AG20443 (cell line): ENCODE measurements around the gene RPL13.

Source experiments
- DNase-seq: peaks from one replicate; pipeline ENCODE4 v3.0.0; 2012; ENCODE audit warnings: low spot score, mixed read lengths

Gene RPL13

DNA sequence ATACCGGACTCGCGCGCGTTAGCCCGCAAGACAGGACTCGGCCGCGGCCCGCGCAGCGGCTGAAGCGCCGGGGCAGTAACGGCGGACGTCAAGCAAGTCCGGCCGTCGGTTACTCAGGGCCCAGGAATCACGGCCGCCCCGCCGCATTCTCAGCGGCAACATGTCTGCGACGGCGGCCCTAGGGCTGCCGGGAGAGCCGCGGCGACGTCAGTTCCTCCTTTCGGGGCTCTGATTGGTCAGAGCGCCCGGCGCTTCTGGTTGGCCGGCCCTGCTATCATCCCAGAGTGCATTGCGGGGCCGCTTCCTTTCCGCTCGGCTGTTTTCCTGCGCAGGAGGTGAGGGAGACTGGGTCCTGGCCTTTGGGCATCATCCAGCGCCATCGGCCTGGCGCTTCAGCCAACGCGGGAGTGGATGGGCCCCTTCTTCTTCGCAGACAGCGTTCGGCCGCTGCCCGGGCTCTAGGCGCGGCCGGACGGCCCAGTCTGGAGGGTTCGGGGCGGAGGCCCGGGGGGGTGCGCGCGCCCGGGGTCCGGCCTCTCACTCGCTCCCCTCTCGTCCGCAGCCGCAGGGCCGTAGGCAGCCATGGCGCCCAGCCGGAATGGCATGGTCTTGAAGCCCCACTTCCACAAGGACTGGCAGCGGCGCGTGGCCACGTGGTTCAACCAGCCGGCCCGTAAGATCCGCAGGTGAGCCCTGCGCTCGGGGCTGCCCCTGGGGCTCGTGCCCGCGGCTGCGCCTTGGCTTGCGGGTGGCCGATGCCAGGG lies at the start of gene RPL13:
Gene RPL13 (plus strand): TSS at position 305 of the 764 bp plus-strand sequence. CDS start 278 bp downstream, at position 583.
- peak; percentile 97 for DNase-seq

GRCh38 chr16:89511374-89511773 lies 49.1 kb upstream of the RPL13 start:
- no peak for DNase-seq

DNA sequence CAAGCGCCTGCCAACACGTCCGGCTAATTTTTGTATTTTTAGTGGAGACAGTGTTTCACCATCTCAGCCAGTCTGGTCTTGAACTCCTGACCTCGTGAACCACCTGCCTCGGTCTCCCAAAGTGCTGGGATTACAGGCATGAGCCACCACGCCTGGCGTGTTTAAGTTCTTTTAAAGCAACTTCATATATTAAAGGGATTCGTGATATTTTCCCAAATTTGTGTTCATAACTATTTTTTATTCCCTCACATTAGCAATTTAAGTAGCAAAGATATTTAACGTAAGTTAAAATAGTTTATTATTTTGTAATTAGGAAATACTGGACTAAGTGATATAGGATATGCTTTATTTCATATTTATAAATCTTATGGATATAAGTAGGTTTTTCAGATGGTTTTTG lies 48.0 kb upstream of the RPL13 start:
- no peak for DNase-seq

- no peak for DNase-seq
These were observed 43.4 kb upstream of the RPL13 start for GRCh38 chr16:89517128-89517527.

DNA sequence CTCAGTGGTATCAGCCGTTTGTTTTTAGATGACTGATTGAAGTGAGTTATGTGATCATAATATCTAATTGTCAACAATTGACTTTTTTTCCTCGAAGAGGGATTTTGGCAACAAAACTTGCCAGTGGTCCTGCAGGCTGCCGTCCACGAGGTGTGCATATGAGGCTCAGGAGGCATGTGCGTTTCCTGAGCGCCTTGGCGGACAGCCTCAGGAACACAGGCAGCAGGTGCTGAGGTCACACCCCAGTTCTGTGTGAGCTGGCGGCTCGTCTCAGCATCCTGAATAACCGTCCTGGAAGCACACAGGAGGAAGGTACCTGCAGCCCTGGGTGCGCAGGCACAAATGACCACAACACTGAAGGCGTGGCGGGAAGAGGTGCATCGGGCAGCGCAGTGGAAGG lies 40.6 kb upstream of the RPL13 start:
- no peak for DNase-seq

GRCh38 chr16:89522287-89522686 lies 38.2 kb upstream of the RPL13 start:
- DNase-seq: no peak

DNA sequence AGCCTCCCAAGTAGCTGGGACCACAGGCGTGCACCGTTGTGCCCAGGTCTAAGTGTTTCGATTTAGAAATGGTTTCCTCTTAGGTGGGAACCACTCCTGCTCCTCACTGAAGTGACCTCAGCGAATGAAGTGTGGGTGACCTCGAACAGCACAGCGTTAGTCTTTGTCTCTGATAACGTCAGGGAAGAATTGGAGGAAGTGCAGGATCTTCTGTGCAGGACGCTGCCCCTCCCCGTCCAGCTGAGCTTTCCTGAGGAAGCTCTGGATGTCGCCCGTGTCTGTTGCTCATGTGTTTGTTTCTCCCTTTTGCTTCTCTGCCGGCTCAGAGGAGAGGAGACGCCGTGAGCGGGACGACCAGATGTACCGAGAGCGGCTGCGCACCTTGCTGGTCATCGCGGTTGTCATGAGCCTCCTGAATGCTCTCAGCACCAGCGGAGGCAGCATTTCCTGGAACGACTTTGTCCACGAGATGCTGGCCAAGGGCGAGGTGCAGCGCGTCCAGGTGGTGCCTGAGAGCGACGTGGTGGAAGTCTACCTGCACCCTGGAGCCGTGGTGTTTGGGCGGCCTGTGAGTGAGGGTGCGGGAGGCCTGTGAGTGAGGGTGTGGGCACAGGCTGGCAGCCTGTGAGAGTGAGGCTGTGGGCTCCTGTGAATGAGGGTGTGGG lies 36.7 kb upstream of the RPL13 start:
- DNase-seq: no peak

GRCh38 chr16:89525146-89525913 lies 35.2 kb upstream of the RPL13 start:
- no peak for DNase-seq

DNA sequence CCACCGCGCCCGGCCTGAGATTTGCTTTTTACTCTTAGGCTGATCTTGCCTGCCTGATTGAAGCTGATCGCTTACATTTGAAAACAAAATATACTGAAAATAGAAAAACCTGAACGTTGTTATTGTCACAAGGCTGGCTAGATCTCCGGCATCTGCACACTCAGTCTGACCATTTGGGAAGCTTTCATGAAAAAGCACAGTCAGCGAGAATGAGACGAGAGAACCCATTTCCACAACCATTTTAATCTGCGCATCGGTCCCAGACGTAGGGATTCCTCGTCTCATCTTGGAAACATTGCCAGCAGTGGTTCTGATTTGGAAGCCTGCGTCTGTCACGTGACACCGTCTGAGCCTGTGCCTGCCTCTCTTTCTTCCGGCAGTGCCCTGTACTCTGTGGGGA lies 31.4 kb upstream of the RPL13 start:
- DNase-seq: no peak

DNA sequence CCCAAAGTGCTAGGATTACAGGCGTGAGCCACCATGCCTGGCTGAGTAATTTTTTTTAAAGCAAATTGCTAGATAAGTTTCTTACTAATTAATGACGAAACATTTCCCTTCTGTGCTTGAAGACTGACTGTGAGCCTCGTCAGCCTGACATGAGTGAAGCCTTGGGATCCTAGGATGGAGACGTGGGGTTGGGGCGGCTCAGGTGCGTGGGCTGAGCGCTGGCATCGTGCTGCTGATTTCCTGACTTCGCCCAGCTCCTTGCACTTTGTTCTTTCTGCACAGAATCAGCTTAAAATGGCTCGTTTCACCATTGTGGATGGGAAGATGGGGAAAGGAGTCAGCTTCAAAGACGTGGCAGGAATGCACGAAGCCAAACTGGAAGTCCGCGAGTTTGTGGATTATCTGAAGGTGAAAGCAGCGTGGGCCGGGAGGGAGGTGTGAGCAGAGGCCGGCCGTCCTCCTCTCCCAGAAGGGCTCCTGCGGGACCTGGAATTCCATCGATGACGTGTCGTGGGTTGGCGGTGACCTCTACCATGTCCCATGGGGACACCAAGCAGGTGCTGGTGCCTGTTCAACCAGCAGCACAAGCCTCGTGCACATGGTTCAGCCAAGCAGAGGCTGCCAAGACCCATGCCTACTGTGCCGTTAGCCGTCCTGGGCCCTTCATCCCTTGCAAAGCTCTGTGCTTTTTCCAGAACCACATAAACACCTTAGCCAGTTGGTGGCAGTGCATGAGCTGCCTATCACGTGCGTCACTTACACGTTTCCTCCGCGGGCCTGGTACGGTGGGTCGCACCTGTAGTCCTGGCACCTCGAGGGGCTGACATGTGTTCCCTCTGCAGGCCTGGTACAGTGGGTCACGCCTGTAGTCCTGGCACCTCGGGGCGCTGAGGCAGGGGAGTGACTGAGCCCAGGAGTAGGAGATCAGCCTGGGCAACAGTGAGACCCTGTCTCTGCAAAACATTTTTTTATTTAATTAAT lies 29.8 kb upstream of the RPL13 start:
- no peak for DNase-seq

DNA sequence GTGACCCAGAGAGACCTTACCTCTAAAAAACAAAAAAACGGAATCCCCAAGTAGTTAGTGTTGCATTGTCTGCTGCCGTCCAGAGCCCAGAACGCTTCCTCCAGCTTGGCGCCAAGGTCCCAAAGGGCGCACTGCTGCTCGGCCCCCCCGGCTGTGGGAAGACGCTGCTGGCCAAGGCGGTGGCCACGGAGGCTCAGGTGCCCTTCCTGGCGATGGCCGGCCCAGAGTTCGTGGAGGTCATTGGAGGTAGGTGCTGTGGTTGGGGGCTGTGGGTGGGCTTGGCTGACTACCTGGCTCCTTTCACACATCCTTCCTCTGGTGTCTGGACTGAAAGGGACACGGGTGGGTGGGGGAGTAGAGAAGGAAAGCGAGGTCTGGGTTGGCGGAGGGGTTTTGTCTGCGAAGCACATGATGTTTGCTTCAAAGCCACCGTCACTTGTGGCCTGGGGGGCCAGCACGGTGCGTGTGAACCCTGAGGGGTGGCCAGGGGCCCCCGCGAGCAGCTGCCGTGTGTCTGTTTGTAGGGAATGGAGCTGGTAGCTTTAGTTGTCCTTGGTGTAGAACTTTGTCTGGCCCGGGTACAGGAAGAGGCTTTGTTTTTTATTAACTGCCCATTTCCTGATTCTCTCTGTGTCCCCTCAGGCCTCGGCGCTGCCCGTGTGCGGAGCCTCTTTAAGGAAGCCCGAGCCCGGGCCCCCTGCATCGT lies 28.5 kb upstream of the RPL13 start:
- no peak for DNase-seq

- DNase-seq: no peak
These were observed 26.2 kb upstream of the RPL13 start for GRCh38 chr16:89534252-89534756.

DNA sequence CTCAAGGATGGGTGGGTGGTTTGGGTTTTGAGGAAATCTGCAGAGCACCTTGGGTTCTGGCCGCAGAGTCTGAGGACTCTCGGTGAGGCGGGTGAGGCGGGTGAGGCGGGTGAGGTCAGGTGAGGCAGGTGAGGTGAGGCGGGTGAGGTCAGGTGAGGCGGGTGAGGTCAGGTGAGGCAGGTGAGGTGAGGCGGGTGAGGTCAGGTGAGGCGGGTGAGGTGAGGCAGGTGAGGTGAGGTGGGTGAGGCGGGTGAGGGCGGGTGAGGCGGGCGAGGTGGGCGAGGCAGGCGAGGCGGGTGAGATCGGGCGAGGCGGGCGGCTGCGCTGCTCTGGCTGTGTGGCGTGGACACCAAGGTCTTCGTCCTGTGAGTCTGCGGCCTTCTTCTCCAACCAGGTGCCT lies 24.1 kb upstream of the RPL13 start:
- DNase-seq: no peak

- no peak for DNase-seq
These were observed 23.5 kb upstream of the RPL13 start for GRCh38 chr16:89536886-89537548.

- no peak for DNase-seq
These were observed 22.9 kb upstream of the RPL13 start for GRCh38 chr16:89537549-89537925.

- no peak for DNase-seq
These were observed 22.2 kb upstream of the RPL13 start for GRCh38 chr16:89538286-89538685.

DNA sequence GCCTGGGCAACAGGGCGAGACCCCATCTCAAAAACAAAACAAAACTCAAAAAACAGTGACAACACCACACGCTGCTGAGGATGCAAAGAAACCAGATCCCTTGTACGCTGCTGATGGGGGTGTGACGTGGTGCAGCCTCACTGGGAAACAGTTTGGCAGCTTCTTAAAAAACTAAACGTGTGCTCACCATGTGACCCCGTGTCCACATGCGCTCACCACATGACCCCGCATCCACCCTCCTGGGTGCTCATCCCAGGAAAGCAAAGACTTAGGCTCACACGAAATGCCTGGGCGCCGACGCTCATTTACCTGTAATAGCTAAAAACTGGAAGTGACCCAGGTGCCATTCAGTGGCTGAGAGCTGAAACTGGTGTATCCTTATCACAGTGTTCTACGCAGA lies 19.9 kb upstream of the RPL13 start:
- no peak for DNase-seq

- no peak for DNase-seq
These were observed 18.7 kb upstream of the RPL13 start for GRCh38 chr16:89541792-89542191.

GRCh38 chr16:89544113-89544512 lies 16.4 kb upstream of the RPL13 start:
- no peak for DNase-seq

- DNase-seq: no peak
These were observed 15.8 kb upstream of the RPL13 start for GRCh38 chr16:89544713-89545043.
